Heart right ventricle (tissue), 16 donors: Measurements from ENCODE around the gene ITPRIPL2. TPM values are rescaled to one million over a fixed set of nuclear protein-coding genes. Genes with fewer than 3 reads are reported as not detected.

Source experiments
- ATAC-seq, 8 donors: fragments of 200-7000 bp; cut with Tn5 transposase; one replicate each; pipeline ENCODE4 v1.9.1; 2020; ENCODE audit warnings: mild to moderate bottlenecking in 8 of 8, moderate library complexity in 8 of 8, moderate number of reproducible peaks in 1 of 8
- DNase-seq, 2 donors: peaks; one replicate each; pipeline ENCODE4 v3.0.0-alpha.2; 2020
- H3K27ac ChIP-seq, 10 donors: fragments of 200-600 bp; sonication (generic) in 2 of 10; one replicate each; pipeline versions ENCODE4 v1.5.0 to v1.8.0; 2020 to 2022; ENCODE audit warnings: mild to moderate bottlenecking in 3 of 10
- H3K27me3 ChIP-seq, 7 donors: fragments of 200-600 bp; one replicate each; pipeline ENCODE4 v1.8.0; 2021 to 2022; ENCODE audit warnings: mild to moderate bottlenecking in 2 of 7
- H3K36me3 ChIP-seq, 9 donors: fragments of 200-600 bp; sonication (generic) in 1 of 9; one replicate each; pipeline versions ENCODE4 v1.5.0 to v1.8.0; 2020 to 2022; ENCODE audit warnings: mild to moderate bottlenecking in 2 of 9
- H3K4me1 ChIP-seq, 9 donors: fragments of 200-600 bp; sonication (generic) in 1 of 9; one replicate each; pipeline versions ENCODE4 v1.5.0 to v1.8.0; 2020 to 2022; ENCODE audit warnings: mild to moderate bottlenecking in 4 of 9
- H3K4me3 ChIP-seq, 10 donors: fragments of 200-600 bp; sonication (generic) in 2 of 10; one replicate each; pipeline versions ENCODE4 v1.5.0 to v1.8.0; 2020 to 2022; ENCODE audit warnings: mild to moderate bottlenecking in 7 of 10, moderate library complexity in 2 of 10
- H3K9me3 ChIP-seq, 11 donors: fragments of 200-600 bp in 10 of 11; sonication (generic) in 2 of 11; one replicate each; pipeline versions ENCODE4 v1.5.0 to v1.8.0; 2013 to 2022; ENCODE audit warnings: mild to moderate bottlenecking in 2 of 11, control low read depth in 1 of 11, moderate library complexity in 1 of 11
- CTCF ChIP-seq, 9 donors: fragments of 200-600 bp; sonication (generic) in 2 of 9; IDR thresholded peaks; one replicate each; pipeline versions ENCODE4 v1.5.0 to v1.8.0; 2021 to 2022; ENCODE audit warnings: antibody characterized with exemption in 9 of 9, mild to moderate bottlenecking in 5 of 9, moderate library complexity in 1 of 9
- WGBS, 2 donors: extraction: QIAGEN DNeasy Blood & Tissue Kit; methylation state at CpG; one replicate each; pipeline ENCODE4 v1.1.7; 2013; ENCODE audit warnings: inconsistent platforms in 1 of 2; 5-methylcytosine and 5-hydroxymethylcytosine counted together
- intact Hi-C, 10 donors: fragments of 100-400 bp; cut with DNase I; formaldehyde crosslinking; loops; one replicate each; pipeline versions ENCODE4 v1.11.1 to v1.14.2; 2022
- polyA plus RNA-seq, 2 donors: library from polyadenylated mRNA; stranded (reverse); fragments of 200-250 nt; gene quantifications; one replicate each; pipeline ENCODE4 v1.2.3, GENCODE V29; 2013
- total RNA-seq, 10 donors: library from RNA; stranded (reverse); fragmentation: NEBNext Ultra II Directional in 3 of 10; extraction: Animal tissue kit (Norgen Biotek cat#: 25700) in 3 of 10; gene quantifications; one replicate each; pipeline versions ENCODE4 v1.2.1 to v1.2.4, GENCODE V29; 2021 to 2023
- donor health status: Arrhythmogenic right ventricular cardiomyopathy.
- donor health status: ischemic (EF 13 %, LVEDD 7.1; RV severe dilation, severe dysfunction).
- donor health status: healthy with polysubstance abuse.
- donor health status: DM: no; HTN: yes; CAD: no.
- donor health status: DM: no; HTN: no; CAD: no.
- donor health status: ischemic (EF 25% LVEDD 6.9; RV normal size, moderate dysfunction).
- donor health status: ischemic (EF 25% LVEDD 5.7; RV mildly dilated, moderate dysfunction).
- donor health status: healthy.
- donor health status: DM: yes; HTN: yes; CAD: no.
- donor health status: Ischemic cardiomyopathy.
- donor health status: ischemic (EF 35%, LVEDD 5.7; RV mildly dilated, moderate dysfunction).
- donor health status: nonischemic (EF 11% LVEDD 7.7; RV severe dilation, severe dysfunction).
- donor health status: DM: yes; HTN: yes; CAD: no.
- donor health status: PGD.
- donor health status: ischemic (EF 29% LVEDD 5.4; RV normal size, mild dysfunction).
- donor health status: nonischemic (EF 23%, LVEDD 6.1; RV moderate dilation, normal function).

Gene ITPRIPL2
- total and polyA plus RNA-seq, 12 donors: 5.0 to 30.6 (median 13.1) TPM

DNA sequence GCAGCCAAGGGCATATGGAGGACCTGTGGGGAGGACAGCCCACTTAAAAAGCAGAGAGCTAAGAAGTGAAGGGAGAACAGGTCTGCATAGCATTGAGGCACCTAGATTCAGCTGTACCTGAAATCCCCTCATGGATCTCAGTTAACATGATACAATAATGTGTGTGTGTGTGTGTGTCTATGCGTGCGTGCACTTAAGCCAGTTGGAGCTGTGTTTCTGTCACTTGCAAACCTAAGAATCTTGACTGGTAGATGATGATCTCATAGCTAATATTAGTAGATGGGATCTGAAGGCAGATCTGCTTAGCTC is 1.7 kb upstream of the ITPRIPL2 start:
- ATAC-seq (no peak), DNase-seq (no peak)
- Histone ChIP-seq H3K4me1 (peaks cover 13 to 52% (median 34%) of the 10 kb centered on the region in 9 donors), H3K9me3 (no peaks in the 10 kb centered on the region), H3K27ac (peak overlapping the region in 1 of 10 donors; percentile 99), H3K36me3 (peaks cover 0 to 24% (median 0%) of the 10 kb centered on the region in 9 donors), H3K27me3 (peaks cover 0 to 4% (median 0%) of the 10 kb centered on the region in 7 donors), H3K4me3 (no peak overlapping the region)
- intact Hi-C loops: loop anchor here in 3 of 10 donors (10.0 kb wide), 2 partner anchors 53 to 63 kb away; partner anchors contain the start of gene SYT17 (in 2 of the 3)
- no peak for TF ChIP-seq CTCF (IDR thresholded peaks at IDR 0.05)
- WGBS, 2 donors: 89 to 94% methylated on average over 2 of the region's 2 CpGs

- Histone ChIP-seq H3K36me3 (peaks cover 0 to 35% (median 0%) of the 10 kb centered on the region in 9 donors), H3K4me3 (peak overlapping the region; percentile 65 to 89 (median 78)), H3K9me3 (no peaks in the 10 kb centered on the region), H3K27ac (peak overlapping the region; percentile 93 to 99 (median 98)), H3K4me1 (peaks cover 20 to 70% (median 55%) of the 10 kb centered on the region in 9 donors), H3K27me3 (peaks cover 0 to 4% (median 0%) of the 10 kb centered on the region in 7 donors)
- peak; percentile 65 to 72 for DNase-seq
- intact Hi-C loops: loop anchor here in 4 of 10 donors (2.0 to 10.0 kb wide), 3 partner anchors 16 to 60 kb away; partner anchors contain the start of gene SYT17 (in 2 of the 4)
- 3% methylated on average over 76 to 80 of the region's 80 CpGs for WGBS, 2 donors
- ATAC-seq: peak; percentile 32 to 64 (median 42)
- peak in 2 of 9 donors; percentile 4 to 49 for TF ChIP-seq CTCF (IDR thresholded peaks at IDR 0.05)
Measured at GRCh38 chr16:19114359-19115147, 789 bp downstream of the ITPRIPL2 start.

- H3K27ac ChIP-seq: peak overlapping the region; percentile 93 to 99 (median 98)
- DNase-seq (peak; percentile 25 to 39), ATAC-seq (peak in 4 of 8 donors; percentile 3 to 23 (median 5))
- peaks cover 0 to 42% (median 0%) of the 10 kb centered on the region in 9 donors for H3K36me3 ChIP-seq
- peak overlapping the region; percentile 65 to 89 (median 78) for H3K4me3 ChIP-seq
- peak in 8 of 9 donors; percentile 2 to 55 (median 45) for TF ChIP-seq CTCF (IDR thresholded peaks at IDR 0.05)
- WGBS, 2 donors: 55 to 61% methylated on average over 50 of the region's 50 CpGs
- peaks cover 20 to 78% (median 63%) of the 10 kb centered on the region in 9 donors for H3K4me1 ChIP-seq
- no peaks in the 10 kb centered on the region for H3K9me3 ChIP-seq
- H3K27me3 ChIP-seq: peaks cover 0 to 4% (median 0%) of the 10 kb centered on the region in 7 donors
- intact Hi-C loops: loop anchor here in 4 of 10 donors (2.0 to 10.0 kb wide), 3 partner anchors 15 to 59 kb away; partner anchors contain the start of gene SYT17 (in 2 of the 4)
Measured at GRCh38 chr16:19115148-19116021, 1.6 kb downstream of the ITPRIPL2 start.
